Measurements from ENCODE around the gene NOCT.

NOCT gene

DNA sequence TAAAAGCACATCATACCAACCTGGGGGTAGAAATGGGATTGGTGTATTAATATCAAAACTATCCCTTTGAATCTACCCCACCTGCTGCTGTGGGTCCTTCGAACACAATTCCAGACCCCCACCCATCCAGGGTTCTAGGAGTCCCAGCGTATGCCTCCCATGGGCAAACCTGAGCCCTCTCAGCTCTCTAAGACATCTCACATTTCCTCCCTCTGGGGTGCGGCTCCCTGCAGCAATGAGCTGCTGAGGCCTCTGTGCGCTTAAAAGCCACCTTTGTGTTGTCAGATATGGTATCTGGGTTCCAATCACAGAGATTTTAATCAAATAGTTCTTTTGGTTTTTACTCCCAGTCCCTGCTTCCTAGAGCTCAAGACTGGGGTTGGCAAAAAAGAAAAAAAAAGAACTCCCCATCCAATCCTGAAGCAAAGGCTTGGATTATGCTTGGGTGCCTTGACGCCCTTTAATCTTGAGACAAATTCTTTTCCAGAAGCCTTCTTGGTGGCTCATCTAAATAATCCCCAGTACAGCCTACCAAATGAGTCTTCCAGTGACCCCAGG lies 37.5 kb upstream of the NOCT start:
- no peak overlapping the region for H3K4me3 ChIP-seq (ENCODE audit: low read depth, low read length)
- TF ChIP-seq, protein P1, sequence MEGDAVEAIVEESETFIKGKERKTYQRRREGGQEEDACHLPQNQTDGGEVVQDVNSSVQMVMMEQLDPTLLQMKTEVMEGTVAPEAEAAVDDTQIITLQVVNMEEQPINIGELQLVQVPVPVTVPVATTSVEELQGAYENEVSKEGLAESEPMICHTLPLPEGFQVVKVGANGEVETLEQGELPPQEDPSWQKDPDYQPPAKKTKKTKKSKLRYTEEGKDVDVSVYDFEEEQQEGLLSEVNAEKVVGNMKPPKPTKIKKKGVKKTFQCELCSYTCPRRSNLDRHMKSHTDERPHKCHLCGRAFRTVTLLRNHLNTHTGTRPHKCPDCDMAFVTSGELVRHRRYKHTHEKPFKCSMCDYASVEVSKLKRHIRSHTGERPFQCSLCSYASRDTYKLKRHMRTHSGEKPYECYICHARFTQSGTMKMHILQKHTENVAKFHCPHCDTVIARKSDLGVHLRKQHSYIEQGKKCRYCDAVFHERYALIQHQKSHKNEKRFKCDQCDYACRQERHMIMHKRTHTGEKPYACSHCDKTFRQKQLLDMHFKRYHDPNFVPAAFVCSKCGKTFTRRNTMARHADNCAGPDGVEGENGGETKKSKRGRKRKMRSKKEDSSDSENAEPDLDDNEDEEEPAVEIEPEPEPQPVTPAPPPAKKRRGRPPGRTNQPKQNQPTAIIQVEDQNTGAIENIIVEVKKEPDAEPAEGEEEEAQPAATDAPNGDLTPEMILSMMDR (IDR thresholded peaks at IDR 0.05; ENCODE audit: low read depth, low read length): no peak
- no peak for DNase-seq (ENCODE audit: low read depth, low spot score)
- in situ Hi-C loops (cut with HindIII; ENCODE audit: low sequenced_read_pairs): no loop called here

DNA sequence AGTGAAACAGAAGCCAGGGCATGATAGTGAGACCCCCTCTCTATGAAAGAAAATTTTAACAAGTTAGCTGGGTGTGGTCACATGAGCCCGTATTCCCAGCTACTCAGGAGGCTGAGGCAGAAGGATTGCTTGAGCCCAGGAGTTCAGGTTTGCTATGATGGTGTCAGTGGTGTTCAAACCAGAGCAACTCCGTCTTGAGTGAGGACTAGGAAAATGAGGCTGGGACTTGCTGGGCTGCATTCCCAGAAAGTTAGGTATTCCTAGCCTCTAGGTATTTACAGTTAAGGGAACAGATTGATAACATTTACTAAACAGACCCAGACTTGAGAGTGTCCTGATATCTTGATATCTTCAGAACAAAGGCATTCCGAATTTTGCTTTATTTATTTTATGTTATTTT lies 37.0 kb upstream of the NOCT start:
- no peak for DNase-seq (ENCODE audit: low read depth, low spot score)
- in situ Hi-C loops (cut with HindIII; ENCODE audit: low sequenced_read_pairs): no loop called here
- H3K4me3 ChIP-seq (ENCODE audit: low read depth, low read length): no peak overlapping the region
- TF ChIP-seq, protein P1 (IDR thresholded peaks at IDR 0.05; ENCODE audit: low read depth, low read length): no peak

DNA sequence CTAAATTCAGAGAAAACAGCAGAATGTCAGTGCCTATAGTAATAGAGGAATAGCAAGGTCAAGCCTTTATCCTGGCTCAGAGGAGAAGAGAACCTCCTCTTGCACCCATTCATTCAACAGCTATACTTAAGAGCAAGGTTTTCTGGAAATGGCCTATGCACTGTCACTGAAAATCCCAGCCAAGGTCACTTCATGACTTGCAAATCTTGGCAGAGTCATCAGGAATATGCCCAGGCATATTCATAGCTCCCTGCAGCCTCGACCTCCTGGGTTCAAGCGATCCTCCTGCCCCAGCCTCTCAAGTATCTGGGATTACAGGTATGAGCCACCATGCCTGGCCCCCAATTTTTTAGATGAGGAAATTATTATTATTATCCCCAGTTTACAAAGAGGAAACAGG lies 35.8 kb upstream of the NOCT start:
- in situ Hi-C loops (cut with HindIII; ENCODE audit: low sequenced_read_pairs): no loop called here
- DNase-seq (ENCODE audit: low read depth, low spot score): no peak
- H3K4me3 ChIP-seq (ENCODE audit: low read depth, low read length): no peak overlapping the region
- TF ChIP-seq, protein P1 (IDR thresholded peaks at IDR 0.05; ENCODE audit: low read depth, low read length): no peak

DNA sequence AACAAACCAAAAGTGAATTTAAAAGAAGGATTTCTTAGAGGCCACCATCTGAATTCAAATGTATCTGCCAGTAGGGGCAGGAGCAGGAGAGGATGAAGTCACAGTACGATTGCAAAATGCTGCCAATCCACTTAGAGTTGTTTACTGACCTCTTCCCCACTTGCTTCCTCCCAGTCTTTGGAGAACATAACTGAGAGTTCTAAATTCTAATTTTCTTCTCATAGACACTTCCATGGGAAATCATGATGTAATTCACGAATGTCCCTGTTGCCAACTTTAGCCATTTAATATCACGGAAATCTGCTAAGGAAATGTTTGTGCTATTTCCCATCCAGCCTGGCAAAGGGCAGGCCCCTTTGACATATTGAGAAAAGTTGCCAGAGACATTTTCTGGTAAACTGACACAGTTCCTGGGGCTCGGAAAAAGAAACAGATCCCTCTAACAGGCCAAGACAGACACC lies 33.6 kb upstream of the NOCT start:
- DNase-seq (ENCODE audit: low read depth, low spot score): peak; percentile 19
- TF ChIP-seq, protein P1 (IDR thresholded peaks at IDR 0.05; ENCODE audit: low read depth, low read length): no peak
- H3K4me3 ChIP-seq (ENCODE audit: low read depth, low read length): no peak overlapping the region
- in situ Hi-C loops (cut with HindIII; ENCODE audit: low sequenced_read_pairs): no loop called here

DNA sequence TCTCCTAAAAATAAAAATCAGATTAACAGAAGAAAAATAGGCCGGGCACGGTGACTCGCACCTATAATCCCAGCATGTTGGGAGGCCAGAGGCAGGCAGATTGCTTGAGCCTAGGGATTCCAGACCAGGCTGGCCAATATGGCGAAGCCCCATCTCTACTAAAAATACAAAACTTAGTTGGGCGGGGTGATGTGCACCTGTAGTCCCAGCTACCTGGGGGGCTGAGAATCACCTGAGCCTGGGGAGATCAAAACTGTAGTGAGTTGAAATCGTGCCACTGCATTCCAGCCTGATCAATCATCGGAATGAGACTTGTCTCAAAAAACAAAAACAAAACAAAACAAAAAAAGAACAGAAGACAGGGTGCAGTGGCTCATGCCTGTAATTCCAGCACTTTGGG lies 32.8 kb upstream of the NOCT start:
- in situ Hi-C loops (cut with HindIII; ENCODE audit: low sequenced_read_pairs): no loop called here
- no peak for DNase-seq (ENCODE audit: low read depth, low spot score)
- TF ChIP-seq, protein P1 (IDR thresholded peaks at IDR 0.05; ENCODE audit: low read depth, low read length): no peak
- no peak overlapping the region for H3K4me3 ChIP-seq (ENCODE audit: low read depth, low read length)

DNA sequence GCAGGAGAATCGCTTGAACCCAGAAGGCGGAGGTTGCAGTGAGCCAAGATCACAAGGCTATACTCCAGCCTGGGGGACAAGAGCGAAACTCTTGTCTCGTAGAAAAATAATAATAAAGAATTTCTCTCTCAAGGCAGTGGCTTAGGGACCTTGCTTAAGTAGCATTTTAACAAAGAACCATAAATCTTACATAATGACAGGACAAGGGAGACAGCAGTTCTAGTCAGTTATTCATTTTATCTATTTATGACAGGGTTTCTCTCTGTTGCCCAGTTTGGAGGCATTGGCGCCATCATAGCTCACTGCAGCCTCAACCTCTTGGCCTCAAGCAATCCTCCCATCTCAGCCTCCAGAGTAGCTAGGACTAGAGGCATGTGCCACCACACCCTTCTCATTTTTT lies 31.9 kb upstream of the NOCT start:
- TF ChIP-seq, protein P1 (IDR thresholded peaks at IDR 0.05; ENCODE audit: low read depth, low read length): no peak

DNA sequence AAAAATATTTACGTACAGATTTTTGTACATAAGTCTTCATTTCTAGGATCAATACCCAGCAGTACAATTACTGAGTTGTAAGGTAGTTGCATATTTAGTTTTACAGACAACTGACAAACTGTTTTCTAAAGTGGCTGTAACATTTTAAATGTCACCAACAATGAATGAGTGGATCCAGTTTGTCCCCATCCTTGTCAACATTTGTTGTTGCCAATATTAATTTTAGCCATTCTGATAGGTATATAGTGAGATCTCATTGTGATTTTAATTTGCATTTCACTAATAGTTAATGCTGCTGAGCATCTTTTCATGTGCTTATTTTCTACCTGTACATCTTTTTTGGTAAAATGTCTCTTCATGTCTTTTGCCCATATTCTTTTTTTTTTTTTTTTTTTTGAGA lies 30.9 kb upstream of the NOCT start:
- TF ChIP-seq, protein P1 (IDR thresholded peaks at IDR 0.05; ENCODE audit: low read depth, low read length): no peak
- in situ Hi-C loops (cut with HindIII; ENCODE audit: low sequenced_read_pairs): no loop called here
- no peak overlapping the region for H3K4me3 ChIP-seq (ENCODE audit: low read depth, low read length)
- DNase-seq (ENCODE audit: low read depth, low spot score): no peak

More for the DNA sequence above, 31.9 kb upstream of the NOCT start:
- no peak overlapping the region for H3K4me3 ChIP-seq (ENCODE audit: low read depth, low read length)
- in situ Hi-C loops (cut with HindIII; ENCODE audit: low sequenced_read_pairs): no loop called here
- no peak for DNase-seq (ENCODE audit: low read depth, low spot score)
